BE2C (cell line): Measurements from ENCODE around the gene VEPH1.

Source experiments
- DNase-seq: peaks from one replicate; pipeline ENCODE4 v3.0.0-alpha.2; 2020
- H3K27me3 ChIP-seq: fragments of 250-450 bp; sonication (Bioruptor Pico); 2 replicates; pipeline ENCODE4 v1.5.1; 2020; ENCODE audit warnings: mild to moderate bottlenecking
- H3K36me3 ChIP-seq: fragments of 250-450 bp; sonication (Bioruptor Pico); 2 replicates; pipeline ENCODE4 v1.5.1; 2020; ENCODE audit warnings: mild to moderate bottlenecking
- H3K4me1 ChIP-seq: fragments of 250-450 bp; sonication (Bioruptor Pico); 2 replicates; pipeline ENCODE4 v1.5.1; 2020
- H3K4me3 ChIP-seq: 2 replicates; pipeline ENCODE4 v1.5.1; 2011; ENCODE audit warnings: low read depth, low read length
- H3K9me3 ChIP-seq: fragments of 250-450 bp; sonication (Bioruptor Pico); 2 replicates; pipeline ENCODE4 v1.5.1; 2020
- TF ChIP-seq, protein P1 (sequence below): IDR thresholded peaks from 2 replicates; pipeline ENCODE4 v1.5.1; 2012; ENCODE audit warnings: mild to moderate bottlenecking, low read depth, low read length

VEPH1 gene

GRCh38 chr3:157219215-157219614 is 284.0 kb downstream of the VEPH1 start:
- Histone ChIP-seq H3K9me3 (no peaks in the 10 kb centered on the region), H3K36me3 (no peaks in the 10 kb centered on the region), H3K27me3 (peaks cover 4% of the 10 kb centered on the region; the same call in 1 of the 2 replicates), H3K4me3 (no peak overlapping the region), H3K4me1 (no peaks in the 10 kb centered on the region)
- DNase-seq: no peak
- TF ChIP-seq, protein P1, sequence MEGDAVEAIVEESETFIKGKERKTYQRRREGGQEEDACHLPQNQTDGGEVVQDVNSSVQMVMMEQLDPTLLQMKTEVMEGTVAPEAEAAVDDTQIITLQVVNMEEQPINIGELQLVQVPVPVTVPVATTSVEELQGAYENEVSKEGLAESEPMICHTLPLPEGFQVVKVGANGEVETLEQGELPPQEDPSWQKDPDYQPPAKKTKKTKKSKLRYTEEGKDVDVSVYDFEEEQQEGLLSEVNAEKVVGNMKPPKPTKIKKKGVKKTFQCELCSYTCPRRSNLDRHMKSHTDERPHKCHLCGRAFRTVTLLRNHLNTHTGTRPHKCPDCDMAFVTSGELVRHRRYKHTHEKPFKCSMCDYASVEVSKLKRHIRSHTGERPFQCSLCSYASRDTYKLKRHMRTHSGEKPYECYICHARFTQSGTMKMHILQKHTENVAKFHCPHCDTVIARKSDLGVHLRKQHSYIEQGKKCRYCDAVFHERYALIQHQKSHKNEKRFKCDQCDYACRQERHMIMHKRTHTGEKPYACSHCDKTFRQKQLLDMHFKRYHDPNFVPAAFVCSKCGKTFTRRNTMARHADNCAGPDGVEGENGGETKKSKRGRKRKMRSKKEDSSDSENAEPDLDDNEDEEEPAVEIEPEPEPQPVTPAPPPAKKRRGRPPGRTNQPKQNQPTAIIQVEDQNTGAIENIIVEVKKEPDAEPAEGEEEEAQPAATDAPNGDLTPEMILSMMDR: no peak
